GM19238 (cell line): ENCODE results near the gene MAPK8IP3.

Experiments used
- DNase-seq: peaks from one replicate; pipeline ENCODE4 v3.0.0; 2011; ENCODE audit warnings: low spot score; ENCODE audit not compliant: insufficient read length

Gene MAPK8IP3

GRCh38 chr16:1705688-1706385, at the start of gene MAPK8IP3:
MAPK8IP3 (plus strand) TSS chr16:1706195; CDS start chr16:1706340, 145 bp downstream.
- peak; percentile 98 for DNase-seq

DNA sequence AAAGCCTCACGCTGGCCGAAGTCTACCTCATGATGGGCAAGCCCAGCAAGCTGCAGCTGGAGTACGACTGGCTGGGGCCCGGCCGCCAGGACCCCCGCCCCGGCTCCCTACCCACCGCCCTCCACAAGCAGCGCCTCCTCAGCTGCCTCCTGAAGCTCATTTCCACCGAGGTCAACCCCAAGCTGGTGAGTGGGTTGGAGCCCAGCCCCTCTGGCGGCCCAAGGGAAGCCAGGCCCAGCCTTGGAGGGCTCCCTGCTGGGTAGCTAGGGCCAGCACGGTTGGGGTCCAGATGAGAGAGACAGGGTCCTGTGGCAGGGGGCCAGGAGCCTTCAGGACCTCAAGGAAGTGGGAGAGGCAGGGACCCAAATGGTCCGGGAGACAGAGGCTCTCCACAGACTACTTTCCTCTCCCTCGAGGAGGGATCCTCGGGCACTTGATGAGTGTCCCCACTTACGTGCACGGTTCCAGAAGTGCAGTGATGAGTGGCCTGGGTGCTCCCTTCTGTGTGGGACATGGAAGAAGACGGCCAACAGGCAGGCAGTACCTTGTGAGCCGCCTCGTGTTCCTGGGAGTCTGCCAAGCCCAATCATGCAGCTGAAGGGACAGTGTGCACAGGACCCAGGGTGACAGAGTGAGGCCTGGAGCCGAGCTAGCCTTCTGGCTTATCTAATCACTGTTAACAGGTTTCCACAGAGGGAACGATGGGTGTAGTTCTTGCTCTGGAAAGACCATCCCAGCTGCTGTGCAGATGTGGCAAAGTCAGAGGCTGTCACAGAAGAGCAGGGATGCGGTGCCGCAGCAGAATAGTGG, 49.0 kb upstream of the MAPK8IP3 start:
- no peak for DNase-seq

DNA sequence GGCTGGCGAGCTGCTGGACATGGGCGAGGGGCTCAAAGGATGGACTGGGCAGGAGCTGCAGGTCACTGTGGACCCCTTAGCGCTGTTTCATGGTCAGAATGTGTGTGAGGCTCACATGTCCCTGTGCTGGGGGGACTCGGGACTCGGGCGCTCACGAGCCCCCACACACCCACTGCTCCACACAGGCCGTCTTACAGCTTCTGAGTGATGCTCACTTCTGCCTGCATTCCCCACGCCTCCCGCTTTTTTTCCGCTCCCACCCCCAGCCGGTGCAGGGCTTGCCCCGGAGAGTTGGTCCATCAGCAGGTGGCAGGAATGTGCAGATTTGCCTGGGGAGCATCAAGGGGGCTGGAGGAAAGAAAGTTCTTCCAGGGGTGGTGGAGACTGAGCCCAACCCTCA, 48.2 kb upstream of the MAPK8IP3 start:
- DNase-seq = no peak

GRCh38 chr16:1659031-1659430, 47.0 kb upstream of the MAPK8IP3 start:
- no peak for DNase-seq

DNA sequence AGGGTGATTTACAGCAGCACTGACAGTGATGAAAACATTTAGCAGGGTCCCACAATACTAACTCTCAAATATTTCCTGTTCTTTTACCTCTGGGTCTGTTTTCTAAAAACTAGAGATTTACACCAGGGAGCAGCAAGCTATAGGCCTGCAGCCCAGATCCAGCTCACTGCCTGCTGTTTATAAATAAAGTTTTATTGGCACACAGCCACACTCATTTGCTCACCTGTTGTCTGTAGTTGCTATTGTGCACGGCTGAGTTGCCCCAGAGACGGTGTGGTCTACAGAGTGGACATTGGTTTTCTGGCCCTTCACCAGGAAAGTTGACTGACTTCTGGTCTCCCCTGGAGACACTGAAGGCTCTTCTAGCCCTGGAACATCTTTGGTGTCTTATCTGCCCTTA, 44.2 kb upstream of the MAPK8IP3 start:
- no peak for DNase-seq

DNA sequence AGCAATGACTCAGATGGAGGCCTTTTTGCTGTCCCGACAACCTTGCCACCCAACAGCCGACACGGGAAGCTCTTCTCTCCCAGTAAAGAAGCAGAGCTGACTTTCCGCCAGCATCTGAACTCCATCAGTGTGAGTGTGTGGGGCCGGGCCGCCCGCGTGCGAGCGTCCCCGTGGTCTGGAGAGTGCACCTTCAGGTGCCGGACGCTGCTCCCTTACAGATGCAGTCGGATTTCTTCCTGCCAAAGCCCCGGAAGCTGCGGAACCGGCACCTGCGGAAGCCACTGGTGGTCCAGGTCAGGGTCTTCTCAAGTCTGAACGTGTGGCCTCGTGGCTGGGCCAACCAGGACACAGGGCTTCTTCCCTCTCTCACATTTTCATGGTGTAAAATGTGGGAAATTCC, 43.5 kb upstream of the MAPK8IP3 start:
- no peak for DNase-seq

- no peak for DNase-seq
These were observed 40.2 kb upstream of the MAPK8IP3 start for GRCh38 chr16:1665829-1666228.

GRCh38 chr16:1666316-1666715, 39.7 kb upstream of the MAPK8IP3 start:
- DNase-seq = no peak

DNA sequence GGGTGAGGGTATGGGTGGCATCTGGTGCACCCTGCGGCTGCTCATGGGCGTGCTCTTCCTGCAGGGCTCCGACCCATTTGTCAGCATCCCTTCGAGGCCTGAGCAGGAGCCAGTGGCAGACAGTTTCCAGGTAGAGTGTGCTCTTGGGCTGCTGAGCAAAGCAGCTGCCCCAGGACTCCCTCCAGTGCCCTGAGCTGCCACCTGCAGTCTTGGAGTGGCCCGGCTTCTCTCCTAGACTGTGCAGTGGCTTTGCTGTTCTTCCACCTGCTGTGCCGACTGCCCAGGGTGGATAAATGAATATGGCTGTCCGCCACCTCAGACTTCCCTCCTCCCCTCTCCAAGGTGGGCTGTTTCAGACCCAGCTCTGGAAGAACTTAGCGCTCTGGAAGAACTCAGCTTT, 38.7 kb upstream of the MAPK8IP3 start:
- DNase-seq = no peak

DNA sequence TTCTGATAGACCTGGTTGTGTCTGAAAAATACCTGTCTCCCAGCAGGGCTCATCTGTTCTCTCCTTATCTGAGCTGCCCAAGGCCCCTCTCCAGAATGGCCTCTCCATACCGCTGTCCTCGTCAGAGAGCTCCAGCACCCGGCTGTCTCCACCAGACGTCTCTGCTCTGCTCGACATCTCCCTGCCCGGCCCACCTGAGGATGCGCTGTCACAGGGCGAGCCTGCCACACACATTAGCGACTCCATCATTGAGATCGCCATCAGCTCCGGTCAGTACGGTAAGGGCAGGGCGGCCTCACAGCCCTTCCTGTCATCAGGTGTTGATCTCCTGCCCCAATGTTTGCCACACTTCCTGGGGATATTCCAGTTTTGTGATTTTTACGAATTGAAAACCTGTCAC, 38.1 kb upstream of the MAPK8IP3 start:
- no peak for DNase-seq

DNA sequence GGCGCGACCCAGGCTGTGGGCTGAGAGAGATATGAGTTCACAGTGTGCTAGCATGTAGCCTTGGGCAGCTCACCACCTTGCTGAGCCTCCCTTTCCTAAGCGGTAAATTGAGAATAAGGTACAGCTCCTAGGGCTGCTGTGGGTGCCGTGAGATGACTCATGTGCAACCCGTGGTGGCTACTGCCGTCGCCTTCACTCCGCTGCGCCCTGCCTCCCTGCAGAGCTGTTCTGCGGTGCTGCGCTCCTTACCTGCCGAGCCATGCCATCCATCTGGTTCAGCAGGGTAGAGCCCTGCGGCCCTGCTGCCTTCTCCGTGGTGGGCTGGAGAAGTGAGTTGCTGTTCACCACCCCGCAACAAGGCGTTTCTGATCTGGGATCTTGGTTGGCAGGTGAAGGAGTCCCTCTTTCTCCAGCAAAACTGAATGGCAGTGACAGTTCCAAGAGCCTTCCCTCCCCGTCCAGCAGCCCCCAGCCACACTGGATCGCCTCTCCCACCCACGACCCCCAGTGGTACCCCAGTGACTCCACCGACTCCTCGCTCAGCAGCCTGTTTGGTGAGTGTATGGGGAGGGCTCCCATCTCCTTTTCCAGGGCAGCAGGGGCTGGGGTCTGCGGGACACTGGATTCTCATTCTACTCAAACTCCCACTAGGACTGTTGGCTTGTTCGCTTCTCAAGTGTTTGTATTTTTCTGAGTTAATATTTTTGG, 37.2 kb upstream of the MAPK8IP3 start:
- no peak for DNase-seq

DNA sequence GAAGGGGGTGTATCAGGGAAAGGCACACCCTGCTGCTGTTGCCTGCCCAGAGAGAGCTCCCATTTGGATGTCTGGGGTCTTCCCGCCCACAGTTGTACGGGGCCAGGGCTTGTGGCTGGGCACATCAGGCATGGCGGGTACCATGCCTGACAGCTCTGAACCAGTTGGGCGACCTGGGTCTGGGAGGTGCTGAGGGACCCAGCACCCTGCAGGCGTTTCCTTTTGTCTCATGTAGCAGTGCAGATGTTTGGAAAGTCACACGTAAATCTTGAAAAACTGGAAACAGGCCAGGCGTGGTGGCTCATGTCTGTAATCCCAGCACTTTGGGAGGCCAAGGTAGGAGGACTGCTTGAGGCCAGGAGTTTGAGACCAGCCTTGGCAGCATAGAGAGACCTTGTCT, 36.3 kb upstream of the MAPK8IP3 start:
- no peak for DNase-seq

GRCh38 chr16:1670371-1670770, 35.6 kb upstream of the MAPK8IP3 start:
- no peak for DNase-seq

DNA sequence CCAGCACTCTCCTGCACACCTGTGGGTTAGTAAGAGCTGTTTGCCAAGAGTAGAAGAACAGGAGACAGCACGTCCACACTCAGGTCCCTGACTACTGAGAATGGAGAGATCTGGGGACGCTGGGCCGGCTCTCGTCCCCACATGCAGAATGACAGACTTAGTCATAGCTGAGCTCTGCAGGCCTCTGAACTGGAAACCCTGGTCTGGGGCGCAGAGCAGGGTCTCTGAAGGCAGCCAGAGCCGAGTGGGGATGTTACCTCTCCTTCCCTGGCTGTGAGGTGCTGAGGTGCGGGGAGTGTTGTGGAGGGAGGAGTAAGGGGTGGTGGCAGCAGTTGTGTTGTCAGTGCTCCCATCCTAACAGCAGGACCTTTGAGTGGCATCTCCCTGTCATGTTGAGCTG, 35.1 kb upstream of the MAPK8IP3 start:
- DNase-seq = no peak

GRCh38 chr16:1673424-1674151, 32.4 kb upstream of the MAPK8IP3 start:
- no peak for DNase-seq

- DNase-seq = no peak
These were observed 31.7 kb upstream of the MAPK8IP3 start for GRCh38 chr16:1674306-1674705.

DNA sequence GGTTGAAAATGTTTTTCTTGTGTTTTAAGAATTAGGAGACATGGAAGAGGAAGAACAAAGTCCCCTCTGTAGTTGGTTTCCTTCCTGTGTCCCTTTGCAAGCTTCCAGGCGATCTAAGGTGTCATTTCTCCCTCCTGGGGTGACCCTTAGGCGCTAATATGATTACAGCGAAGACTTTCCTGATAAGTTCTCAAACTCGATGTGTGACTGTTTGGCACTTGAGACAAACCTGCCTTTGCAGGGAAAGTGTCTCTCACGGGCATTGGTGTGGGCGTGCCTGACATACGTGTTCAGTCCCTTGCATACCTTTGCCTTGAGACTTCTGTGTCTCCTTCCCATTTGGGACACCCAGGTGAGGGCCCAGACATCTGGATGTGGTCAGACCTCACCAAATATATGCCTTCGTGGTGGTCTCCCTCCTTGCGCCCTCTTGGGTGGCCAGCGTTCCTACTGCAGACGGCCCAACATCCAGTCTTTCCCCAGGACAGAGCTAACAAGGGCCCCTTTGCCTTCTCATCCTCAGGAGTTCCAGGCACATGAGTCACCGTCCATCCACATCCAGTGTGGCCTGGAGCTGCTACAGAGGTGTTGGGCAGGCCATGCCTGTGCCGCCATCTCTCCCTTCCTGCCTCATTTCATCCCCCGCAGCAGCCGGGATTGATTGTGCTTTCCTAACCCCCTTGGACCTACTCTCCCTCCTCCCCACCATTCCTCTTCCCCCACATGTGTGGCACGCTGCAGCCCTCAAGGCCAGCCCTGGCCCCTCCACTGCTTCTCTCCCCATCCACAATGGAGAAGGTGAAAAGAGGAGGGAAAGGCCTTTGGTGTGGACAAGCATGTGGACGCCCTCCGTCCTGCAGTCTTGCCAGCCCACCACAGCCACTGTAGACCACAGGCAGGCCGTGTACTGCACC, 31.0 kb upstream of the MAPK8IP3 start:
- no peak for DNase-seq

GRCh38 chr16:1676661-1677060, 29.3 kb upstream of the MAPK8IP3 start:
- no peak for DNase-seq

- DNase-seq = no peak
These were observed 28.7 kb upstream of the MAPK8IP3 start for GRCh38 chr16:1677339-1677738.

GRCh38 chr16:1677942-1678499, 28.0 kb upstream of the MAPK8IP3 start, which contains the start of gene JPT2:
JPT2 (plus strand) TSS chr16:1678279; CDS start chr16:1678313, 34 bp downstream.
- DNase-seq = peak; percentile 100
